Measurements from ENCODE around the gene PEX11B.
"Not testable (repeated sequence)": the region's sequence is repeated elsewhere in the genome, so short reads cannot be mapped to it uniquely, and the experiment has no call there.

Gene PEX11B

GRCh38 chr1:145955436-145955835 is 36.9 kb upstream of the PEX11B start:
- in situ Hi-C loops (cut with HindIII; ENCODE audit: low pct_ligation_motif_present, low pct_unique_long_range_greater_than_20kb, low sequenced_read_pairs): no loop called here
- no peak for DNase-seq

GRCh38 chr1:145953861-145954260 is 35.3 kb upstream of the PEX11B start:
- in situ Hi-C loops (cut with HindIII; ENCODE audit: low pct_ligation_motif_present, low pct_unique_long_range_greater_than_20kb, low sequenced_read_pairs): no loop called here
- no peak for DNase-seq

DNA sequence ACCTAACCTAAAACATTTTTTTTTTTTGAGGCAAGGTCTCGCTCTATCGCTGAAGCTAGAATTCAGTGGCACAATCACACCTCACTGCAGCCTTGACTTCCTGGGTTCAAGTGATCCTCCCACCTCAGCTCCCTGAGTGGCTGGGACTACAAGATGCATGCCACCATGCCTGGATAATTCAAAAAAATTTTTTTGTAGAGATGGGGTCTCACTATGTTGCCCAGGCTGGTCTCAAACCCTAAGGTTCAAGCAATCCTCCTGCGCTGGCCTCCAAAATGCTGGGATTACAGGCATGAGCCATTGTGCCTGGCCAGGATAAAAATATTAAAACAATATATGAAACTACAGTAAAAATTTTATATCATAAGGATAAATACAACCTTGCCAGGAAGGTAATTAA is 34.4 kb upstream of the PEX11B start:
- DNase-seq: no peak
- in situ Hi-C loops (cut with HindIII; ENCODE audit: low pct_ligation_motif_present, low pct_unique_long_range_greater_than_20kb, low sequenced_read_pairs): no loop called here

GRCh38 chr1:145951526-145951925 is 33.0 kb upstream of the PEX11B start:
- no peak for DNase-seq
- in situ Hi-C loops (cut with HindIII; ENCODE audit: low pct_ligation_motif_present, low pct_unique_long_range_greater_than_20kb, low sequenced_read_pairs): no loop called here

DNA sequence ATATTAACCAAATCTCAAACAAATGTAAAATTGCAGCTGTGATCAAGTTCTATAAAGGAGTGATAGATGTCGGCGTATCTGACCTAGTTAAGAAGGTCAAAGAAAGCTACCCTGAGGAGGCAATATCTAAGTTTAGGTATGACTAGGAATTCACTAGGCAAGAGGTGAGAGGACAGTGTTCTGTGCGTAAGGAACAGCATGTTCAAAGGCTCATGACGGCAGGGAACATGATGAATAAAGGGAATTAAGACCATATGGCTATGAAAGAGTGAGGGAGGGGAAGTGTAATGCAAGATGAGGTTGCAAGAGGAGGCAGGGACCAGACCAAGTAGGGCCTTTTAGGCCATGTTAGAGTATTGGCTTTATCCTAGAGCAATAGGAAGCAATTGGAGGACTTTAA is 30.7 kb upstream of the PEX11B start:
- in situ Hi-C loops (cut with HindIII; ENCODE audit: low pct_ligation_motif_present, low pct_unique_long_range_greater_than_20kb, low sequenced_read_pairs): no loop called here
- no peak for DNase-seq

DNA sequence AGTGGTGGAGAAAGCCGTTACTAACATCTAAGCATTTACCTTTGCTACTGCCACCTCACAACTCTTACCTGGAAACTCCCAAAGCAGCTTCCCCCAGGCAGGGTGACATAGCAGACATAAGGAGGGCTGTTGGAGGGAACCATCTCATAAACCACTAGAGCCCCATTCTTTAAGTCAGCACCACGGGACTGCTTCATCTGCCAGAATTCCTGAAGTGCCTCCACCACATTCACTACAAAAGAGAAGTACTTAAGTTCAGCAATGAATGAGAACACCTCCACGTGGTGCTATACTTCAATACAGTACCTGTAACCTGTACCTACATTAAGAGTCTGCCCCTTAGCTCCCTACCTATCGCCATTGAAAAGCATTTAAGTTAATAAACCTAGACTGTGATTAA is 29.0 kb upstream of the PEX11B start:
- in situ Hi-C loops (cut with HindIII; ENCODE audit: low pct_ligation_motif_present, low pct_unique_long_range_greater_than_20kb, low sequenced_read_pairs): no loop called here
- DNase-seq: no peak

DNA sequence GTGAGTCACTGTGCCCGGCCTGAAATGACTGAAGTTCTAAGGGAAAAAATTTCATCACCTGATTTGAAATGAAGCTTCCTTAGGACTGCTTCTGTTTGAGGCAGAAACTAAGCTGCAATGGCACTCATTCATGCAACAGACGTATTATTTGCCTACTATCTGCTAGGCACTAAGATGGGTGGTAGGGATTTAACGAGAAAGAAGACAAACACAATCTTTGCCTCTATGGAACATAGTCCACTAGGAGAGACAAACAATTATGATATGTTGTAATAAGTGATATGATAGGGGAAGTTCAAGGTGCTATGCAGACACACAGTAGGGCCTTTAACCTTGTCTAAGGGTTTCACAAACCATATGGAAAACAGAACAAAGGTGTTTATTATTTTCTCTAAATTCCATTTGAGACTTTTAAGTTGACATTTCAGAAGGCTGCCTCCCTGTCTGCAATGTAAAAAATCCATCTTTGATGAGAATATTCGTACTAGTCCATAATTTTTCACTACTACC is 28.0 kb upstream of the PEX11B start:
- DNase-seq: no peak
- in situ Hi-C loops (cut with HindIII; ENCODE audit: low pct_ligation_motif_present, low pct_unique_long_range_greater_than_20kb, low sequenced_read_pairs): no loop called here

DNA sequence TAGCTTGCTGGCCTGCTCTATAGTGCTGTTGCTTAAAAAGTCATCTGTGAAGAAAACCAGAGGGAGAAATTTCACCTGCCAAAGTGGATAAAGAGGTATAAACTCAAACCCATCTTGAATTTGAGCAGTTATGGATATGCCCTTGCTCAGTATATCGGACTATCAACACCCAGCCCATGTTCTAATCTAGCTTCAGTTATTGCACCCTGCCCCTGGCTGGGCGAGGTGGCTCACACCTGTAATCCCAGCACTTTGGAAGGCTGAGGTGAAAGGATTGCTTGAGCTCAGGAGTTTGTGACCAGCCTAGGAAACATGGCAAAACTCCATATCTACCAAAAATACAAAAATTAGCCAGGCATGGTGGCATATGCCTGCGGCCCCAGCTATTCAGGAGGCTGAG is 26.0 kb upstream of the PEX11B start:
- DNase-seq: no peak

DNA sequence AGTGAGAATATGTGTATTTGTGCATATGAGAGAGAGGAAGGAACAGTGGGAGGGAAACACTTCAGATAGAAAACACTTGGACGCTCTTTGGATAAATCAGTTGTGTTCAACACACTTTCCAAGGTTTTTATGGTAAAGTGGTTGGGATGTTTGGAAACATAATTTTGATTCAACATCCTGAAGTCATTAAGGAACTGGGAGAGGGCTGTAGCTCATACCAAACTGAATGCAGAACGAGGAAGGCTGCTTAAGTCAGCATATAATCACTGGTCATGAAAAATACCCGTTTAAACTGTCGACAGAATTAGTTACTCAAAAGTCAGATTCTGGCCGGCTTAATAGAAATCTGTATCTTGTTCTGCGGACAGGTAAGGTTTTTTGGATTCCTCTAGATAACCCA is 24.4 kb upstream of the PEX11B start:
- DNase-seq: no peak
- in situ Hi-C loops (cut with HindIII; ENCODE audit: low pct_ligation_motif_present, low pct_unique_long_range_greater_than_20kb, low sequenced_read_pairs): no loop called here

More for the DNA sequence above, 26.0 kb upstream of the PEX11B start:
- in situ Hi-C loops (cut with HindIII; ENCODE audit: low pct_ligation_motif_present, low pct_unique_long_range_greater_than_20kb, low sequenced_read_pairs): no loop called here

DNA sequence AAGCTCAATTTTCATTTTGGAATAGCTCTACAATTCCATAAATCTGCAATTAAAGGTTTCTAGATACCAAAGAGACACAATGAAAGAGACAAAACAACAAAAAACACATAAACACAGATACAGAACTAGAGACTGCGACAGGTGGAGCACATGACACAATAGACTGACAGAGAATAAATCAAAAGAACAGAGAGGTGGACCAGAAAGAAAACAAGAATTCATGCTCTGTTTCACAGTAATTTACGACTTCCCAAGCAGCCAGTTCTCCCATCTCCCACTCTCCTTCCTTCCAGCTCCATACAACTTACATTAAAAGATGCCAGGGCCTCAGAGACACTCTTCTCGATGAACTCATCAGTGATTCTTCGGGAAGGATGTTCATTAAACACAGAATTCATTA is 23.9 kb upstream of the PEX11B start:
- in situ Hi-C loops (cut with HindIII; ENCODE audit: low pct_ligation_motif_present, low pct_unique_long_range_greater_than_20kb, low sequenced_read_pairs): no loop called here
- no peak for DNase-seq

DNA sequence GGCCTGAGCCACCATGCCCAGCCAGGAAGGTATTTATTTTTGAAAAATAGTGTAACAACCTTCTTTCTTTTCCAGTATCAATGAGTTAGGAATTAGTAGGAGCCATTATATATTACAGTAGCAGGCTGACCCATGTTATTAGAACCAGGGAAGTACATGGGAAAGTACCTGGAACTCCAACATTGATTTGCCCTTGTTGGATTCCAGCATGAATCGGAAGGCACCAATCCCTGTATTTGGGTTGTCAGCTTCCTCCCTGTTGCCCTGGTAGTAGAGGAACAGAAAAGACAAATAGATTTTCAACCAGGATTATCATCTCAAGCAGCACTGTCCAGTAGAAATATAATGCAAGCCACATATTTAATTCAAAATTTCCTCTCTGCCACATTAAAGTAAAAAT is 18.9 kb upstream of the PEX11B start:
- in situ Hi-C loops (cut with HindIII; ENCODE audit: low pct_ligation_motif_present, low pct_unique_long_range_greater_than_20kb, low sequenced_read_pairs): no loop called here
- no peak for DNase-seq

DNA sequence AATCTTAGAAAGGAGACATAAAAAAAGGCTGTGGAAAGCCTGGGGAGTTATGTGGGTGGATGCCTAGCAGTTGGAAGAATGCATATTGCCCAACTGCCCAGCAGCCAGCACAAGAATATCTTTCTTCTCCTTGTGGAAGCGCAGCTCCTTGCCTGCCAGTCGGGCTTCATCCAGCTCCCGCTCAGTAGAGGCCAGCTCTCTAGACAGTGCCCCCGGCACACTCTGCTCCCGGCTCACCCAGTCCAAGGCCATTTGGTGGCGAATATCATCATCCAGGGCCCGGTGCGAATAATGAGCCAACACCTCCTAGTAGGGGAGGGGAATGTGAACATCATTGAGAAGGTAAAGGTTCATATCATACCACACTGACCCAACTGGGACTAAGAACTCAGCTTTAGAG is 17.7 kb upstream of the PEX11B start:
- in situ Hi-C loops (cut with HindIII; ENCODE audit: low pct_ligation_motif_present, low pct_unique_long_range_greater_than_20kb, low sequenced_read_pairs): no loop called here
- DNase-seq: no peak

DNA sequence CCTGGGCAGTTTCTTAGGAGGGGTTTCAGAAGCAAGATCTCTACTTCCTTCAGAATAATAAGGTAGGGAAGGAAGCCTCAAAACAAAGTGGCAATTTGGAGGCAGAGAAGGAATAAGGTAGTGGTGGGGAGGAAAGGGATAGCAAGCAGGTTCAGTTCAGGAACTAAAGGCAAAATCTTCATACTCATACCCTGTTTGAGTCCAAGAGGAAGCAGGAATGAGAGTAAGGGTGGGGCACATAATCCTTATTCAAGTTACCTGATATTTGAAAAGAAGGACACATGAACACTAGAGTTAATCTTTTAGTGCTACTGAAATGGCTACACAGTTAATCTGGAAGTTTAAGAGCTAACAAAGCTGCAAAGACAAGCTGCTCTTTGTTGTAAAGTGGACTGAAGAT is 17.2 kb upstream of the PEX11B start:
- DNase-seq: no peak
- in situ Hi-C loops (cut with HindIII; ENCODE audit: low pct_ligation_motif_present, low pct_unique_long_range_greater_than_20kb, low sequenced_read_pairs): no loop called here

DNA sequence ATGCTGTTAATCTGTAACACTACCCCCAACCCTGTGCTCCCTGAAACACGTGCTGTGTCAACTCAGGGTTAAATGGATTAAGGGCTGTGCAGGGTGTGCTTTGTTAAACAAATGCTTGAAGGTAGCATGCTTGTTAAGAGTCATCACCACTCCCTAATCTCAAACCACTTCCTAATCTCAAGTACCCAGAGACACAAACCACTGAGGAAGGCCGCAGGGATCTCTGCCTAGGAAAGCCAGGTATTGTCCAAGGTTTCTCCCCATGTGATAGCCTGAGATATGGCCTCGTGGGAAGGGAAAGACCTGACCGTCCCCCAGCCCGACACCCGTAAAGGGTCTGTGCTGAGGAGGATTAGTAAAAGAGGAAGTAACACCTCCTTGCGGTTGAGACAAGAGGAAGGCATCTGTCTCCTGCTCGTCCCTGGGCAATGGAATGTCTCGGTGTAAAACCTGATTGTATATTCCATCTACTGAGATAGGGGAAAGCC is 14.0 kb upstream of the PEX11B start:
- DNase-seq; in situ Hi-C loops (cut with HindIII; ENCODE audit: low pct_ligation_motif_present, low pct_unique_long_range_greater_than_20kb, low sequenced_read_pairs): not testable (repeated sequence)

- in situ Hi-C loops (cut with HindIII; ENCODE audit: low pct_ligation_motif_present, low pct_unique_long_range_greater_than_20kb, low sequenced_read_pairs): no loop called here
Observed at GRCh38 chr1:145927916-145928643, 9.6 kb upstream of the PEX11B start.

DNA sequence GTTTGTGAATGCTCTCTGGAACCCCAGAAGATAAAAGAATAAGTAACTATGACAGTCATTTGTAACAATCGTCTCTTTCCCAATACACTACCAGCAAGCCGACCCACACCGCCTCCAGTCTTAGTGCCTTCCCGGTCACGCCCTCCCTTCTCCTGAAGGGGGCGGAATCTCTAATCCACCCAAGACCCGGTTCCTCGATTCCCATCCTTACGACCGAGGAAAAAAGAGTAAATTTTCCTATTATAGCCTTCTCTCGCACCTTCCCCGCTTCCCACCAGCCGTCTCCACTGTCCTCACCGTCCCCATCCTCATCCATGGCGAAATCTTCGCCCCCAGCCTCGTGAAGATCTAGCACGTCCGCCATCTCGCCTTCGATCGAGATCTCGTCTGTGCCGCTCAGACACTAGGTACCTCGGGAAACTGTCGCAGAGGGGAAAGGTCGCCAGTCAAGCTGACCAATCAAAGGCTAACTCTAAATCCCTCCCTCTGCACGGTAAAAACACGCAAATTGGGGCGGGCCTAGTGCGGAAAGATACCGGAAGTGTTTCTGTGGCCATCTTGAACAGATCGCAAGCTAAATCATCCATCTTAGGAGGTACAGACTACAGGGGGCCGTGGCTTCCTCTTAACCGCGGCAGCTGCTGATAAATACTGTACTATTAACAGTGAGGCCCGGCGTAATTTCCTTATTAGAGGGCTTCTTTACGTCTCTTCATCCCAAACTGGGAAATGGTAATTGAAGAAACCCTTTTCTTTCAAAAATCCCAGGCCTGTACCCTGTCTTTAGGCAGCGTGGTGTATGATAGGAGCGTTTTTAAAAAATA is 8.8 kb upstream of the PEX11B start, which contains the start of gene RBM8A:
Gene RBM8A, minus strand, starts transcription at position 422 of the 824 bp plus-strand sequence. Its CDS starts 58 bp downstream, at position 364.
- DNase-seq: peak; percentile 99
- in situ Hi-C loops (cut with HindIII; ENCODE audit: low pct_ligation_motif_present, low pct_unique_long_range_greater_than_20kb, low sequenced_read_pairs): no loop called here

More at GRCh38 chr1:145927916-145928643, 9.6 kb upstream of the PEX11B start:
- DNase-seq: no peak

- DNase-seq: no peak
- in situ Hi-C loops (cut with HindIII; ENCODE audit: low pct_ligation_motif_present, low pct_unique_long_range_greater_than_20kb, low sequenced_read_pairs): no loop called here
Observed at GRCh38 chr1:145926686-145927062, 8.2 kb upstream of the PEX11B start.

- DNase-seq: no peak
- in situ Hi-C loops (cut with HindIII; ENCODE audit: low pct_ligation_motif_present, low pct_unique_long_range_greater_than_20kb, low sequenced_read_pairs): no loop called here
Observed at GRCh38 chr1:145922266-145922665, 3.7 kb upstream of the PEX11B start.

- in situ Hi-C loops (cut with HindIII; ENCODE audit: low pct_ligation_motif_present, low pct_unique_long_range_greater_than_20kb, low sequenced_read_pairs); DNase-seq: not testable (repeated sequence)
Observed at GRCh38 chr1:145920297-145920696, 1.8 kb upstream of the PEX11B start.
